Measurements from ENCODE around the gene GALNT17. TPM values are rescaled to one million over a fixed set of nuclear protein-coding genes. Genes with fewer than 3 reads are reported as not detected.

The GALNT17 gene
- total and polyA plus RNA-seq, 12 donors = 0.94 to 37.5 (median 8.1) TPM

GRCh38 chr7:71457846-71458590 is 326.1 kb downstream of the GALNT17 start:
- TF ChIP-seq POLR2A (IDR thresholded peaks at IDR 0.05) = no peak
- TF ChIP-seq, protein P1, sequence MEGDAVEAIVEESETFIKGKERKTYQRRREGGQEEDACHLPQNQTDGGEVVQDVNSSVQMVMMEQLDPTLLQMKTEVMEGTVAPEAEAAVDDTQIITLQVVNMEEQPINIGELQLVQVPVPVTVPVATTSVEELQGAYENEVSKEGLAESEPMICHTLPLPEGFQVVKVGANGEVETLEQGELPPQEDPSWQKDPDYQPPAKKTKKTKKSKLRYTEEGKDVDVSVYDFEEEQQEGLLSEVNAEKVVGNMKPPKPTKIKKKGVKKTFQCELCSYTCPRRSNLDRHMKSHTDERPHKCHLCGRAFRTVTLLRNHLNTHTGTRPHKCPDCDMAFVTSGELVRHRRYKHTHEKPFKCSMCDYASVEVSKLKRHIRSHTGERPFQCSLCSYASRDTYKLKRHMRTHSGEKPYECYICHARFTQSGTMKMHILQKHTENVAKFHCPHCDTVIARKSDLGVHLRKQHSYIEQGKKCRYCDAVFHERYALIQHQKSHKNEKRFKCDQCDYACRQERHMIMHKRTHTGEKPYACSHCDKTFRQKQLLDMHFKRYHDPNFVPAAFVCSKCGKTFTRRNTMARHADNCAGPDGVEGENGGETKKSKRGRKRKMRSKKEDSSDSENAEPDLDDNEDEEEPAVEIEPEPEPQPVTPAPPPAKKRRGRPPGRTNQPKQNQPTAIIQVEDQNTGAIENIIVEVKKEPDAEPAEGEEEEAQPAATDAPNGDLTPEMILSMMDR (IDR thresholded peaks at IDR 0.05) = no peak

DNA sequence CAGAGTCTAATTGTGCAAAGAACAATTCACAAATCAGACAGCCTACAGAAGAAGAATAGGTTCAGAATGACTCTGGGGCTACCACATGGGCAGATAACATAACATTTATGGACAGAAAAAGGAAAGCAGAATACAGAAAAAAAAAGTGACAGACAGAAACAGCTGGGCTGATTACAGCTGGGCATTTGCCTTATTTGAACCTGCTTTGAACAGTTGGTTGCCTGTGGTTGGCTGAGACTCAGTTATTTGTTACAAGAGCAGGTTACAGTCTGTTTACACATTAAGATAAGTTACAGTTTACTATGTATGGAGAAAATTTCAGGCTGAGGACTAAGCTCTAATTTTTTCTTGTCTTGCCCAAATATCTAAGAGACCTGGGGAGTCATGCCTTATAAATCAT is 327.2 kb downstream of the GALNT17 start:
- no peak overlapping the region for H3K4me3 ChIP-seq
- intact Hi-C loops (cut with DNase I) = no loop called here
- no peak overlapping the region for H3K27ac ChIP-seq
- H3K4me1 ChIP-seq (replicated peaks in 1 of 2) = peaks cover 6 to 10% of the 10 kb centered on the region in 2 donors
- TF ChIP-seq, protein P1 (IDR thresholded peaks at IDR 0.05) = no peak
- no peak for TF ChIP-seq POLR2A (IDR thresholded peaks at IDR 0.05)
- no peaks in the 10 kb centered on the region for H3K36me3 ChIP-seq (replicated peaks in 1 of 2)
- no peaks in the 10 kb centered on the region for H3K9me3 ChIP-seq (replicated peaks in 1 of 3)
- no peak for DNase-seq
- no peaks in the 10 kb centered on the region for H3K27me3 ChIP-seq

More at GRCh38 chr7:71457846-71458590, 326.1 kb downstream of the GALNT17 start:
- no peak overlapping the region for H3K4me3 ChIP-seq
- H3K27ac ChIP-seq = no peak overlapping the region
- 70 to 76% (median 73%) methylated on average over 8 to 9 of the region's 9 CpGs for WGBS, 4 donors
- no peaks in the 10 kb centered on the region for H3K4me1 ChIP-seq (replicated peaks in 1 of 2)
- no peaks in the 10 kb centered on the region for H3K27me3 ChIP-seq
- intact Hi-C loops (cut with DNase I) = no loop called here
- no peaks in the 10 kb centered on the region for H3K36me3 ChIP-seq (replicated peaks in 1 of 2)
- no peak for DNase-seq
- no peaks in the 10 kb centered on the region for H3K9me3 ChIP-seq (replicated peaks in 1 of 3)

GRCh38 chr7:71461572-71461971 is 329.6 kb downstream of the GALNT17 start:
- Histone ChIP-seq H3K4me1 (replicated peaks in 1 of 2) (peaks cover 15 to 19% of the 10 kb centered on the region in 2 donors), H3K9me3 (replicated peaks in 1 of 3) (no peaks in the 10 kb centered on the region), H3K36me3 (replicated peaks in 1 of 2) (no peaks in the 10 kb centered on the region), H3K27me3 (no peaks in the 10 kb centered on the region), H3K27ac (no peak overlapping the region), H3K4me3 (no peak overlapping the region)
- DNase-seq = no peak
- intact Hi-C loops (cut with DNase I) = no loop called here
- TF ChIP-seq, protein P1 (IDR thresholded peaks at IDR 0.05) = no peak
- no peak for TF ChIP-seq POLR2A (IDR thresholded peaks at IDR 0.05)
- WGBS, 4 donors = 77 to 85% (median 84%) methylated on average over 9 of the region's 9 CpGs

DNA sequence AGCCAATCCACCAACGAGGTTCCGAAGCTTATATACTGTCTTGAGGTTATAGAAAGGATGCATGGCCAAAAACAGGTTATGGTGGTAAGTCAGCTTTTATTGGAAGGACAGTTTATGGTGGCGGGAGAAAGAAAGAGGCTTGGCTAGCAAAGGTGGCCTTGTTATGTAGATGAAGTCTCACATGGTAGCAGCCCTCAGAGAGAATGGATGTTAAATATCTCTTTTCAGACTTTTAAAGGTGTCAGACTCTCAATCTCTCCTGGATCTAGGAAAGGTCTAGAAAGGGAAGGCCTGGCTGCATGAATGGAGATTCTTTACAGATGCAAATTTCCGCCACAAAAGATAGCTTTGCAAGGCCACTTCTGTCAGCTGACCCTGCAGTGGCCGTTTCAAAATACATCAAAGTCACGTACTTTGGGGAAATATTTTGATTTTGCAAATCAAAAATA is 333.8 kb downstream of the GALNT17 start:
- intact Hi-C loops (cut with DNase I) = no loop called here
- TF ChIP-seq POLR2A (IDR thresholded peaks at IDR 0.05) = no peak
- TF ChIP-seq, protein P1 (IDR thresholded peaks at IDR 0.05) = no peak
- no peaks in the 10 kb centered on the region for H3K36me3 ChIP-seq (replicated peaks in 1 of 2)
- no peaks in the 10 kb centered on the region for H3K27me3 ChIP-seq
- 53 to 67% (median 62%) methylated on average over 6 of the region's 6 CpGs for WGBS, 4 donors
- H3K4me1 ChIP-seq (replicated peaks in 1 of 2) = peaks cover 15 to 19% of the 10 kb centered on the region in 2 donors
- no peaks in the 10 kb centered on the region for H3K9me3 ChIP-seq (replicated peaks in 1 of 3)
- H3K4me3 ChIP-seq = no peak overlapping the region
- no peak overlapping the region for H3K27ac ChIP-seq
- DNase-seq = peak in 2 of 7 donors; percentile 23 to 29
